COLO668 (cell line): ENCODE results near the gene PPP2R2C.

Experiments used
- DNase-seq: peaks from one replicate; lab custom pipeline; 2025; ENCODE audit not compliant: unreplicated experiment; lab: John Stamatoyannopoulos, UW

The PPP2R2C gene

GRCh38 chr4:6449746-6450369, 22.6 kb downstream of the PPP2R2C start:
- no peak for DNase-seq

- DNase-seq, result no peak
Observed at GRCh38 chr4:6449335-6449734, 23.1 kb downstream of the PPP2R2C start.

GRCh38 chr4:6448476-6449170, 23.8 kb downstream of the PPP2R2C start:
- no peak for DNase-seq

GRCh38 chr4:6447672-6448171, 24.7 kb downstream of the PPP2R2C start:
- DNase-seq, result no peak

GRCh38 chr4:6446538-6447451, 25.6 kb downstream of the PPP2R2C start:
- DNase-seq, result no peak

- DNase-seq, result no peak
Observed at GRCh38 chr4:6446130-6446482, 26.3 kb downstream of the PPP2R2C start.

GRCh38 chr4:6445403-6446129, 26.8 kb downstream of the PPP2R2C start:
- no peak for DNase-seq

- DNase-seq, result no peak
Observed at GRCh38 chr4:6444582-6444981, 27.8 kb downstream of the PPP2R2C start.

GRCh38 chr4:6443035-6444023, 29.1 kb downstream of the PPP2R2C start:
- no peak for DNase-seq

GRCh38 chr4:6442555-6442954, 29.9 kb downstream of the PPP2R2C start:
- DNase-seq, result no peak

GRCh38 chr4:6441758-6442157, 30.7 kb downstream of the PPP2R2C start:
- no peak for DNase-seq

- DNase-seq, result no peak
Observed at GRCh38 chr4:6441202-6441582, 31.2 kb downstream of the PPP2R2C start.

- no peak for DNase-seq
Observed at GRCh38 chr4:6440506-6441201, 31.8 kb downstream of the PPP2R2C start.

- no peak for DNase-seq
Observed at GRCh38 chr4:6439120-6439762, 33.2 kb downstream of the PPP2R2C start.

GRCh38 chr4:6437826-6438238, 34.6 kb downstream of the PPP2R2C start:
- no peak for DNase-seq

GRCh38 chr4:6435010-6435409, 37.4 kb downstream of the PPP2R2C start:
- DNase-seq, result no peak

- no peak for DNase-seq
Observed at GRCh38 chr4:6430927-6431326, 41.5 kb downstream of the PPP2R2C start.

- no peak for DNase-seq
Observed at GRCh38 chr4:6427439-6428090, 44.8 kb downstream of the PPP2R2C start.
